Liver (tissue), 9 donors: ENCODE results near the gene AFAP1L2. TPM values are rescaled to one million over a fixed set of nuclear protein-coding genes. Genes with fewer than 3 reads are reported as not detected.

Source experiments
- DNase-seq: peaks from one replicate; pipeline ENCODE4 v3.0.0-alpha.2; 2017; ENCODE audit warnings: low spot score
- H3K27ac ChIP-seq, 2 donors: one replicate each; pipeline ENCODE4 v1.7.0; 2013; ENCODE audit warnings: inconsistent platforms in 2 of 2, low read length in 2 of 2, control low read depth in 1 of 2, low read depth in 1 of 2, mild to moderate bottlenecking in 1 of 2
- H3K27me3 ChIP-seq, 4 donors: one replicate each; pipeline versions ENCODE4 v1.6.1 to v1.7.0; 2013; ENCODE audit warnings: low read length in 3 of 4, inconsistent platforms in 1 of 4, mild to moderate bottlenecking in 1 of 4, moderate library complexity in 1 of 4; ENCODE audit not compliant: control insufficient read depth in 4 of 4, insufficient read depth in 4 of 4
- H3K36me3 ChIP-seq, 4 donors: one replicate each; pipeline versions ENCODE4 v1.6.1 to v1.7.0; 2013; ENCODE audit warnings: low read length in 3 of 4, mild to moderate bottlenecking in 3 of 4, low read depth in 1 of 4, moderate library complexity in 1 of 4; ENCODE audit not compliant: control insufficient read depth in 4 of 4, insufficient read depth in 3 of 4
- H3K4me1 ChIP-seq, 4 donors: one replicate each; pipeline versions ENCODE4 v1.6.1 to v1.7.0; 2013; ENCODE audit warnings: low read length in 3 of 4, mild to moderate bottlenecking in 3 of 4, moderate library complexity in 1 of 4; ENCODE audit not compliant: control insufficient read depth in 4 of 4, insufficient read depth in 4 of 4
- H3K4me3 ChIP-seq, 3 donors: one replicate each; pipeline versions ENCODE4 v1.6.1 to v1.7.0; 2013; ENCODE audit warnings: low read length in 3 of 3, control low read depth in 1 of 3, low read depth in 1 of 3, mild to moderate bottlenecking in 1 of 3
- H3K9ac ChIP-seq, 2 donors: one replicate each; pipeline ENCODE4 v1.7.0; 2013; ENCODE audit warnings: low read length in 2 of 2, mild to moderate bottlenecking in 2 of 2, moderate library complexity in 2 of 2, control low read depth in 1 of 2, low read depth in 1 of 2
- H3K9me3 ChIP-seq, 4 donors: one replicate each; pipeline versions ENCODE4 v1.6.1 to v1.7.0; 2013; ENCODE audit warnings: low read length in 3 of 4; ENCODE audit not compliant: control insufficient read depth in 4 of 4
- EGR1 ChIP-seq, 2 donors: IDR thresholded peaks; 2 replicates each; pipeline ENCODE4 v1.6.1; 2016 to 2018; ENCODE audit warnings: antibody characterized with exemption in 2 of 2, low read depth in 2 of 2
- FOXA1 ChIP-seq: IDR thresholded peaks from 2 replicates; pipeline ENCODE4 v1.6.1; 2016; ENCODE audit warnings: antibody characterized with exemption
- FOXA2 ChIP-seq: IDR thresholded peaks from 2 replicates; pipeline ENCODE4 v1.6.1; 2016; ENCODE audit warnings: antibody characterized with exemption
- GABPA ChIP-seq, 2 donors: IDR thresholded peaks in 1 of 2; conservative IDR thresholded peaks in 1 of 2; 2 replicates each; pipeline ENCODE4 v1.6.1; 2016; ENCODE audit warnings: antibody characterized with exemption in 2 of 2, mild to moderate bottlenecking in 1 of 2, moderate library complexity in 1 of 2
- HNF4A ChIP-seq, 2 donors: conservative IDR thresholded peaks; 2 replicates each; pipeline ENCODE4 v1.6.1; 2016; ENCODE audit warnings: antibody characterized with exemption in 2 of 2, mild to moderate bottlenecking in 2 of 2
- HNF4G ChIP-seq: IDR thresholded peaks from 2 replicates; pipeline ENCODE4 v1.6.1; 2016; ENCODE audit warnings: antibody characterized with exemption
- JUND ChIP-seq, 2 donors: IDR thresholded peaks; 2 replicates each; pipeline ENCODE4 v1.6.1; 2016; ENCODE audit warnings: antibody characterized with exemption in 2 of 2
- NR2F2 ChIP-seq: IDR thresholded peaks from 2 replicates; pipeline ENCODE4 v1.6.1; 2016; ENCODE audit warnings: antibody characterized with exemption
- RAD21 ChIP-seq, 2 donors: IDR thresholded peaks; 2 replicates each; pipeline ENCODE4 v1.6.1; 2016; ENCODE audit warnings: antibody characterized with exemption in 2 of 2, mild to moderate bottlenecking in 2 of 2
- RXRA ChIP-seq, 2 donors: IDR thresholded peaks; 2 replicates each; pipeline ENCODE4 v1.6.1; 2017 to 2018; ENCODE audit warnings: antibody characterized with exemption in 2 of 2, mild to moderate bottlenecking in 1 of 2
- SP1 ChIP-seq: IDR thresholded peaks from 2 replicates; pipeline ENCODE4 v1.6.1; 2018; ENCODE audit warnings: antibody characterized with exemption, mild to moderate bottlenecking
- TAF1 ChIP-seq: conservative IDR thresholded peaks from 2 replicates; pipeline ENCODE4 v1.6.1; 2016; ENCODE audit warnings: antibody characterized with exemption, mild to moderate bottlenecking
- YY1 ChIP-seq: IDR thresholded peaks from 2 replicates; pipeline ENCODE4 v1.6.1; 2016; ENCODE audit warnings: antibody characterized with exemption, mild to moderate bottlenecking
- WGBS: extraction: QIAGEN DNeasy Blood & Tissue Kit; methylation state at CpG from one replicate; pipeline ENCODE4 v1.1.7; 2013; 5-methylcytosine and 5-hydroxymethylcytosine counted together
- polyA plus RNA-seq, 2 donors: library from polyadenylated mRNA; stranded (reverse) in 1 of 2; unstranded in 1 of 2; fragments of 200-250 nt in 1 of 2; fragments of >200 nt in 1 of 2; fragmentation: Nextera tagmentation in 1 of 2; extraction: Ambion mirVana in 1 of 2; gene quantifications; one replicate each; pipeline versions ENCODE4 v1.2.1 to v1.2.3, GENCODE V29; 2013 to 2015
- total RNA-seq, 2 donors: library from RNA; depleted of rRNA; stranded (reverse); fragments of >200 nt; gene quantifications; one replicate each; pipeline ENCODE4 v1.2.3, GENCODE V29; 2014
- TF ChIP-seq, protein P1 (sequence below): fragments of 150-350 bp; IDR thresholded peaks from 2 replicates; pipeline ENCODE4 v1.5.1; 2017; ENCODE audit warnings: improper control_type of control experiment, low read depth, low read length; ENCODE audit not compliant: missing input control
- TF ChIP-seq, protein P2 (sequence below): IDR thresholded peaks from 2 replicates; pipeline ENCODE4 v1.6.1; 2016; ENCODE audit warnings: antibody characterized with exemption
- TF ChIP-seq, protein P3 (sequence below): IDR thresholded peaks from 2 replicates; pipeline ENCODE4 v1.6.1; 2016; ENCODE audit warnings: antibody characterized with exemption
- TF ChIP-seq, protein P4 (sequence below): IDR thresholded peaks from 2 replicates; pipeline ENCODE4 v1.6.1; 2016; ENCODE audit warnings: antibody characterized with exemption, mild to moderate bottlenecking
- TF ChIP-seq, protein P5 (sequence below): IDR thresholded peaks from 2 replicates; pipeline ENCODE4 v1.6.1; 2016; ENCODE audit warnings: antibody characterized with exemption
- donor health status: healthy.
- donor health status: healthy.
- donor health status: healthy.
- donor health status: healthy.
- donor health status: healthy.

Gene AFAP1L2
- total and polyA plus RNA-seq, 4 donors, result 0.53 to 1.8 (median 1.3) TPM

DNA sequence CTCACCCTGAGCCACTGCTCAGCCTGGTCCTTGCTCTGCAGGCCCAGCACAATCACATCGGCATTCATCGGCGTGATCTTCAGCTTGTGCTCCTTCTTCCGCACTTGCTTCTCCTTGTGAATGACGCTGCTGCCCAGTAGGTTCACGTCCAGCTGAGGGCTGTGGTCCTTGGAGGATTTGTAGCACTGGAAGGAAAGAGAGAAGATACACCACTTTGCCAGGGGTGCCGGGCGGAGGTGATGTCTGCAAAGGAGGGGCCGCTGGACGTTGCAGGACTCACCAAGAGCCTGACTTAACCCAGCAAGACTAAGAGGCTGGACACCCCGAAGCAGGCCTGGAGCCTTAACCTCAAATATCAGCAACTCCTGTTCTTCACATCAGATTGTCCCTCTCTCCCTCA lies 90.4 kb downstream of the AFAP1L2 start:
- Histone ChIP-seq H3K9ac (no peak overlapping the region), H3K27ac (no peak overlapping the region), H3K36me3 (no peaks in the 10 kb centered on the region), H3K4me1 (no peaks in the 10 kb centered on the region), H3K27me3 (no peaks in the 10 kb centered on the region), H3K9me3 (peaks cover 0 to 9% (median 5%) of the 10 kb centered on the region in 4 donors), H3K4me3 (no peak overlapping the region)
- DNase-seq, result no peak
- WGBS, result 86% methylated on average over 11 of the region's 11 CpGs
- no peak for TF ChIP-seq HNF4A (conservative IDR thresholded peaks at IDR 0.05)
- no peak for TF ChIP-seq EGR1 (IDR thresholded peaks at IDR 0.05; ENCODE audit: low read depth in 2 of 2)
- TF ChIP-seq TAF1, result no peak
- TF ChIP-seq, protein P1, sequence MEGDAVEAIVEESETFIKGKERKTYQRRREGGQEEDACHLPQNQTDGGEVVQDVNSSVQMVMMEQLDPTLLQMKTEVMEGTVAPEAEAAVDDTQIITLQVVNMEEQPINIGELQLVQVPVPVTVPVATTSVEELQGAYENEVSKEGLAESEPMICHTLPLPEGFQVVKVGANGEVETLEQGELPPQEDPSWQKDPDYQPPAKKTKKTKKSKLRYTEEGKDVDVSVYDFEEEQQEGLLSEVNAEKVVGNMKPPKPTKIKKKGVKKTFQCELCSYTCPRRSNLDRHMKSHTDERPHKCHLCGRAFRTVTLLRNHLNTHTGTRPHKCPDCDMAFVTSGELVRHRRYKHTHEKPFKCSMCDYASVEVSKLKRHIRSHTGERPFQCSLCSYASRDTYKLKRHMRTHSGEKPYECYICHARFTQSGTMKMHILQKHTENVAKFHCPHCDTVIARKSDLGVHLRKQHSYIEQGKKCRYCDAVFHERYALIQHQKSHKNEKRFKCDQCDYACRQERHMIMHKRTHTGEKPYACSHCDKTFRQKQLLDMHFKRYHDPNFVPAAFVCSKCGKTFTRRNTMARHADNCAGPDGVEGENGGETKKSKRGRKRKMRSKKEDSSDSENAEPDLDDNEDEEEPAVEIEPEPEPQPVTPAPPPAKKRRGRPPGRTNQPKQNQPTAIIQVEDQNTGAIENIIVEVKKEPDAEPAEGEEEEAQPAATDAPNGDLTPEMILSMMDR, result no peak
- no peak for TF ChIP-seq FOXA1
- TF ChIP-seq, protein P2, sequence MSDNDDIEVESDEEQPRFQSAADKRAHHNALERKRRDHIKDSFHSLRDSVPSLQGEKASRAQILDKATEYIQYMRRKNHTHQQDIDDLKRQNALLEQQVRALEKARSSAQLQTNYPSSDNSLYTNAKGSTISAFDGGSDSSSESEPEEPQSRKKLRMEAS, result no peak
- no peak for TF ChIP-seq RXRA (IDR thresholded peaks at IDR 0.05)
- TF ChIP-seq GABPA (IDR thresholded peaks at IDR 0.05 in 1 of 2, conservative IDR thresholded peaks at IDR 0.05 in 1 of 2), result no peak
- TF ChIP-seq, protein P3, sequence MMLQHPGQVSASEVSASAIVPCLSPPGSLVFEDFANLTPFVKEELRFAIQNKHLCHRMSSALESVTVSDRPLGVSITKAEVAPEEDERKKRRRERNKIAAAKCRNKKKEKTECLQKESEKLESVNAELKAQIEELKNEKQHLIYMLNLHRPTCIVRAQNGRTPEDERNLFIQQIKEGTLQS, result no peak
- TF ChIP-seq, protein P4, sequence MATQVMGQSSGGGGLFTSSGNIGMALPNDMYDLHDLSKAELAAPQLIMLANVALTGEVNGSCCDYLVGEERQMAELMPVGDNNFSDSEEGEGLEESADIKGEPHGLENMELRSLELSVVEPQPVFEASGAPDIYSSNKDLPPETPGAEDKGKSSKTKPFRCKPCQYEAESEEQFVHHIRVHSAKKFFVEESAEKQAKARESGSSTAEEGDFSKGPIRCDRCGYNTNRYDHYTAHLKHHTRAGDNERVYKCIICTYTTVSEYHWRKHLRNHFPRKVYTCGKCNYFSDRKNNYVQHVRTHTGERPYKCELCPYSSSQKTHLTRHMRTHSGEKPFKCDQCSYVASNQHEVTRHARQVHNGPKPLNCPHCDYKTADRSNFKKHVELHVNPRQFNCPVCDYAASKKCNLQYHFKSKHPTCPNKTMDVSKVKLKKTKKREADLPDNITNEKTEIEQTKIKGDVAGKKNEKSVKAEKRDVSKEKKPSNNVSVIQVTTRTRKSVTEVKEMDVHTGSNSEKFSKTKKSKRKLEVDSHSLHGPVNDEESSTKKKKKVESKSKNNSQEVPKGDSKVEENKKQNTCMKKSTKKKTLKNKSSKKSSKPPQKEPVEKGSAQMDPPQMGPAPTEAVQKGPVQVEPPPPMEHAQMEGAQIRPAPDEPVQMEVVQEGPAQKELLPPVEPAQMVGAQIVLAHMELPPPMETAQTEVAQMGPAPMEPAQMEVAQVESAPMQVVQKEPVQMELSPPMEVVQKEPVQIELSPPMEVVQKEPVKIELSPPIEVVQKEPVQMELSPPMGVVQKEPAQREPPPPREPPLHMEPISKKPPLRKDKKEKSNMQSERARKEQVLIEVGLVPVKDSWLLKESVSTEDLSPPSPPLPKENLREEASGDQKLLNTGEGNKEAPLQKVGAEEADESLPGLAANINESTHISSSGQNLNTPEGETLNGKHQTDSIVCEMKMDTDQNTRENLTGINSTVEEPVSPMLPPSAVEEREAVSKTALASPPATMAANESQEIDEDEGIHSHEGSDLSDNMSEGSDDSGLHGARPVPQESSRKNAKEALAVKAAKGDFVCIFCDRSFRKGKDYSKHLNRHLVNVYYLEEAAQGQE, result no peak
- TF ChIP-seq YY1, result no peak
- no peak for TF ChIP-seq JUND (IDR thresholded peaks at IDR 0.05)
- no peak for TF ChIP-seq SP1
- TF ChIP-seq FOXA2, result no peak
- TF ChIP-seq, protein P5, sequence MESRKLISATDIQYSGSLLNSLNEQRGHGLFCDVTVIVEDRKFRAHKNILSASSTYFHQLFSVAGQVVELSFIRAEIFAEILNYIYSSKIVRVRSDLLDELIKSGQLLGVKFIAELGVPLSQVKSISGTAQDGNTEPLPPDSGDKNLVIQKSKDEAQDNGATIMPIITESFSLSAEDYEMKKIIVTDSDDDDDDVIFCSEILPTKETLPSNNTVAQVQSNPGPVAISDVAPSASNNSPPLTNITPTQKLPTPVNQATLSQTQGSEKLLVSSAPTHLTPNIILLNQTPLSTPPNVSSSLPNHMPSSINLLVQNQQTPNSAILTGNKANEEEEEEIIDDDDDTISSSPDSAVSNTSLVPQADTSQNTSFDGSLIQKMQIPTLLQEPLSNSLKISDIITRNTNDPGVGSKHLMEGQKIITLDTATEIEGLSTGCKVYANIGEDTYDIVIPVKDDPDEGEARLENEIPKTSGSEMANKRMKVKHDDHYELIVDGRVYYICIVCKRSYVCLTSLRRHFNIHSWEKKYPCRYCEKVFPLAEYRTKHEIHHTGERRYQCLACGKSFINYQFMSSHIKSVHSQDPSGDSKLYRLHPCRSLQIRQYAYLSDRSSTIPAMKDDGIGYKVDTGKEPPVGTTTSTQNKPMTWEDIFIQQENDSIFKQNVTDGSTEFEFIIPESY, result no peak
- no peak for TF ChIP-seq HNF4G
- TF ChIP-seq RAD21 (IDR thresholded peaks at IDR 0.05), result no peak

DNA sequence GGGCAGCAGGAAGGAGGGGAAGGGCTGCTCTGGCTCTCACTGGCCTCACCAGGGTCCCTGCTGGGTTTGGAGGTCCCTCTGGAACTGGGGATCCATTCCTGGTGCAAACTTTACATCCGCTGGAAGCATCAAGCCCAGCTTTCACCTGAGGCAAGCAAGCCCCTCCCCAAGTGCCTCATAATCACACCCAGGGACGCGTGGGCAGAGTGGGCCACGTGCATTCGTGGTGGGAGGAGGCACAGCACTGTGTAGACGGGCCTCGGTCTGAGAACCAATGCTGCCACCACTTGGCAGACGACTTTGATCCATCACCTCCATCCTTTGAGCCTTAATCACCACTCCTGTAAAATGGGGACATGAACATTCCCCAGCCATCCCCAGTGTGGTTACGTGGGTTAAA lies 91.2 kb downstream of the AFAP1L2 start:
- Histone ChIP-seq H3K27ac (no peak overlapping the region), H3K4me1 (no peaks in the 10 kb centered on the region), H3K27me3 (no peaks in the 10 kb centered on the region), H3K4me3 (no peak overlapping the region), H3K9ac (no peak overlapping the region), H3K9me3 (peaks cover 0 to 9% (median 5%) of the 10 kb centered on the region in 4 donors), H3K36me3 (no peaks in the 10 kb centered on the region)
- WGBS, result 90% methylated on average over 9 of the region's 9 CpGs
- DNase-seq, result no peak
- TF ChIP-seq JUND (IDR thresholded peaks at IDR 0.05) (no peak), NR2F2 (no peak), YY1 (no peak), FOXA2 (no peak)
- TF ChIP-seq, protein P1, result no peak
- TF ChIP-seq, protein P5, result no peak
